BJ (cell line): ENCODE results near the gene SFPQ. TPM values are rescaled to one million over a fixed set of nuclear protein-coding genes. Genes with fewer than 3 reads are reported as not detected.

ENCODE experiments used
- CTCF ChIA-PET: fragments of 350-600 bp; formaldehyde crosslinking; extraction: SDS; loops from one replicate; lab custom pipeline; 2021; ENCODE audit warnings: antibody characterized with exemption, inconsistent platforms; lab: Yijun Ruan, JAX
- POLR2A ChIA-PET: fragments of 300-600 bp; sonication (Branson Sonifier 250); formaldehyde crosslinking; extraction: SDS; loops from one replicate; lab custom pipeline; 2021; ENCODE audit warnings: antibody characterized with exemption; lab: Charles Lee
- DNase-seq: peaks from one replicate; pipeline ENCODE4 v3.0.0-alpha.2; 2011; ENCODE audit warnings: low read depth
- H3K27me3 ChIP-seq: 2 replicates; pipeline ENCODE4 v1.6.0; 2011; ENCODE audit warnings: low read length; ENCODE audit not compliant: control insufficient read depth, insufficient read depth
- H3K36me3 ChIP-seq: 2 replicates; pipeline ENCODE4 v1.5.1; 2011; ENCODE audit warnings: low read length; ENCODE audit not compliant: control insufficient read depth, insufficient read depth
- H3K4me3 ChIP-seq: 2 replicates; pipeline ENCODE4 v1.5.1; 2011; ENCODE audit warnings: low read depth, mild to moderate bottlenecking, control low read depth, low read length
- polyA plus RNA-seq: library from polyadenylated mRNA; depleted of rRNA; stranded (reverse); fragments of >200 nt; gene quantifications from 2 replicates; pipeline ENCODE4 v1.2.3, GENCODE V29; 2011
- TF ChIP-seq, protein P1 (sequence below): IDR thresholded peaks from 2 replicates; pipeline ENCODE4 v1.5.1; 2011; ENCODE audit warnings: low read depth, mild to moderate bottlenecking, control low read depth, inconsistent platforms, low read length, moderate library complexity; ENCODE audit not compliant: insufficient read depth

SFPQ gene
- polyA plus RNA-seq, 1 experiment = 27.3 TPM

GRCh38 chr1:35223084-35223630 lies 30.2 kb upstream of the SFPQ start:
- TF ChIP-seq, protein P1, sequence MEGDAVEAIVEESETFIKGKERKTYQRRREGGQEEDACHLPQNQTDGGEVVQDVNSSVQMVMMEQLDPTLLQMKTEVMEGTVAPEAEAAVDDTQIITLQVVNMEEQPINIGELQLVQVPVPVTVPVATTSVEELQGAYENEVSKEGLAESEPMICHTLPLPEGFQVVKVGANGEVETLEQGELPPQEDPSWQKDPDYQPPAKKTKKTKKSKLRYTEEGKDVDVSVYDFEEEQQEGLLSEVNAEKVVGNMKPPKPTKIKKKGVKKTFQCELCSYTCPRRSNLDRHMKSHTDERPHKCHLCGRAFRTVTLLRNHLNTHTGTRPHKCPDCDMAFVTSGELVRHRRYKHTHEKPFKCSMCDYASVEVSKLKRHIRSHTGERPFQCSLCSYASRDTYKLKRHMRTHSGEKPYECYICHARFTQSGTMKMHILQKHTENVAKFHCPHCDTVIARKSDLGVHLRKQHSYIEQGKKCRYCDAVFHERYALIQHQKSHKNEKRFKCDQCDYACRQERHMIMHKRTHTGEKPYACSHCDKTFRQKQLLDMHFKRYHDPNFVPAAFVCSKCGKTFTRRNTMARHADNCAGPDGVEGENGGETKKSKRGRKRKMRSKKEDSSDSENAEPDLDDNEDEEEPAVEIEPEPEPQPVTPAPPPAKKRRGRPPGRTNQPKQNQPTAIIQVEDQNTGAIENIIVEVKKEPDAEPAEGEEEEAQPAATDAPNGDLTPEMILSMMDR = no peak
- DNase-seq = no peak
- Histone ChIP-seq H3K36me3 (no peaks in the 10 kb centered on the region), H3K4me3 (no peak overlapping the region), H3K27me3 (no peaks in the 10 kb centered on the region; the same call in 1 of the 2 replicates)
- CTCF ChIA-PET = interaction anchor here (1.2 to 2.3 kb wide), 2 partner anchors 21 to 39 kb away, joined by 3 to 13 read pairs; no protein-coding TSS in a partner anchor
- POLR2A ChIA-PET = interaction anchor here (0.6 to 1.3 kb wide), 3 partner anchors 15 to 279 kb away, joined by 6 to 9 read pairs (median 8); partner anchors contain the start of gene SFPQ

GRCh38 chr1:35222322-35223083 lies 29.6 kb upstream of the SFPQ start:
- H3K4me3 ChIP-seq = no peak overlapping the region
- CTCF ChIA-PET = interaction anchor here (0.7 to 2.3 kb wide), 5 partner anchors 14 to 43 kb away, joined by 3 to 13 read pairs (median 4); no protein-coding TSS in a partner anchor
- POLR2A ChIA-PET = interaction anchor here (0.6 to 1.3 kb wide), 3 partner anchors 16 to 279 kb away, joined by 6 to 9 read pairs (median 8); partner anchors contain the start of gene SFPQ
- TF ChIP-seq, protein P1 = no peak
- peak; percentile 56 for DNase-seq
- no peaks in the 10 kb centered on the region for H3K36me3 ChIP-seq
- no peaks in the 10 kb centered on the region; the same call in 1 of the 2 replicates for H3K27me3 ChIP-seq

GRCh38 chr1:35220976-35221375 lies 28.0 kb upstream of the SFPQ start:
- Histone ChIP-seq H3K4me3 (no peak overlapping the region), H3K27me3 (no peaks in the 10 kb centered on the region), H3K36me3 (no peaks in the 10 kb centered on the region)
- TF ChIP-seq, protein P1 = peak; percentile 33; the same call in 1 of the 2 replicates
- POLR2A ChIA-PET = no interaction called here
- CTCF ChIA-PET = interaction anchor here (0.7 to 2.3 kb wide), 3 partner anchors 19 to 50 kb away, joined by 3 to 13 read pairs (median 4); no protein-coding TSS in a partner anchor
- no peak for DNase-seq

DNA sequence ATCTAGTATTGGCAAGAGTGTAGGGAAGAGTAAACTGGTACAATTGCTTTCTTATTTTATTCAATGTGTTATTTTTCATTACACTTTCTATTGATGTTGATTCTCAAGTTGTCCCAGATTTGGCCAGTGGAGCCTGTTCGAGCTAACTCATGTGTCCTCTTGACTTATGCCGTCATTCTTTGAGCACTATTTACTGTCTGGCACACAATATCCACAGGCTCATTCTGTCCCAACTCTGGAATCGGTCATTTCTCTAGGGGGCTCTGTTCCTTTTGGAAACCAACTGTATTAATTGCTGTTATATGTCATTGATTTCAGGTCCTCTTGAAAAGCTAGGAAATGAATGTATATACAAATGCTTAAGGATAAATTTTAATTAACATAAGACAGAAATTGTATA lies 22.4 kb upstream of the SFPQ start:
- Histone ChIP-seq H3K4me3 (no peak overlapping the region), H3K36me3 (no peaks in the 10 kb centered on the region), H3K27me3 (peaks cover 3% of the 10 kb centered on the region; the same call in 1 of the 2 replicates)
- ChIA-PET CTCF (interaction anchor here (1.4 kb wide), 1 partner anchor 14 kb away, joined by 3 read pairs; no protein-coding TSS in a partner anchor), POLR2A (interaction anchor here (0.6 kb wide), 1 partner anchor 341 kb away, joined by 4 read pairs; no protein-coding TSS in a partner anchor)
- TF ChIP-seq, protein P1 = no peak
- DNase-seq = no peak

DNA sequence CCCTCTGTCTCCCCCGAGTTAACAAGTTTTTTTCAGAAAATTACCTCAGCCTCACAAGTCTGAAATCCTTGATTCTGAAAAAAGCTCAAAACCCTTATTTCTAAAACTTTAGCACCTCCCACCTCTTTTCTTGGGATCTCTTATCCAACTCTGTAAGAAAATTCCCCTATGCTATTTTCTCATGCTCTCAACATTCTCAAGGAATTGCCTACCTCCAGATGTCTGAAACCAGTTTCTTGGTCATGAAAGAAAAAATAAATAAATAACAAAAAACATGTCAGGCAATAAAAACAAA lies 18.1 kb upstream of the SFPQ start:
- Histone ChIP-seq H3K27me3 (peaks cover 3% of the 10 kb centered on the region; the same call in 1 of the 2 replicates), H3K36me3 (no peaks in the 10 kb centered on the region), H3K4me3 (no peak overlapping the region)
- TF ChIP-seq, protein P1 = no peak
- POLR2A ChIA-PET = no interaction called here
- DNase-seq = no peak
- CTCF ChIA-PET = interaction anchor here (2.9 kb wide), 1 partner anchor 9 kb away, joined by 20 read pairs; no protein-coding TSS in a partner anchor
